ENCODE measurements around the gene RAB37.

DNA sequence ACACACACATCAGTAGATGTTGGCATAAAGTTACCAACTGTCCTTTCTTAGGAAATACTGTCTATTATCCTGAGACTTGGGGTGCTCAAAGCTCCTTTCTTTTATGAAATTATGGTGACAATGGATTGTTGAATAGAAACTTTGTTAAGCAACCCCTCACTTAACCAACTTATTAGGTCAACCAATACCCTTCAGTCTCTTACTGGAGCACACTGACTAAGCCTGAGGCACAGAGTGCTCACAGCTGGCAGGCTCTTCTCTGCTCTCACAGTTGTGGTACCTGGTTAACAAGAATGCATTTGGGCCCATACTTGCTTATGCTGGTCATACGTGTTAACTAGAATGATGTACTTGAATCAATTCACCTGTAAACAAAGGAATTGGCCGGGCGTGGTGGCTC is 49.2 kb upstream of the RAB37 start:
- TF ChIP-seq, protein P1, sequence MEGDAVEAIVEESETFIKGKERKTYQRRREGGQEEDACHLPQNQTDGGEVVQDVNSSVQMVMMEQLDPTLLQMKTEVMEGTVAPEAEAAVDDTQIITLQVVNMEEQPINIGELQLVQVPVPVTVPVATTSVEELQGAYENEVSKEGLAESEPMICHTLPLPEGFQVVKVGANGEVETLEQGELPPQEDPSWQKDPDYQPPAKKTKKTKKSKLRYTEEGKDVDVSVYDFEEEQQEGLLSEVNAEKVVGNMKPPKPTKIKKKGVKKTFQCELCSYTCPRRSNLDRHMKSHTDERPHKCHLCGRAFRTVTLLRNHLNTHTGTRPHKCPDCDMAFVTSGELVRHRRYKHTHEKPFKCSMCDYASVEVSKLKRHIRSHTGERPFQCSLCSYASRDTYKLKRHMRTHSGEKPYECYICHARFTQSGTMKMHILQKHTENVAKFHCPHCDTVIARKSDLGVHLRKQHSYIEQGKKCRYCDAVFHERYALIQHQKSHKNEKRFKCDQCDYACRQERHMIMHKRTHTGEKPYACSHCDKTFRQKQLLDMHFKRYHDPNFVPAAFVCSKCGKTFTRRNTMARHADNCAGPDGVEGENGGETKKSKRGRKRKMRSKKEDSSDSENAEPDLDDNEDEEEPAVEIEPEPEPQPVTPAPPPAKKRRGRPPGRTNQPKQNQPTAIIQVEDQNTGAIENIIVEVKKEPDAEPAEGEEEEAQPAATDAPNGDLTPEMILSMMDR (IDR thresholded peaks at IDR 0.05), result no peak
- TF ChIP-seq POLR2A (IDR thresholded peaks at IDR 0.05), result no peak

All from testis (tissue), 2 donors.